HG02759 (cell line): Measurements from ENCODE around the gene ALDH9A1.
"Not testable (repeated sequence)": the region's sequence is repeated elsewhere in the genome, so short reads cannot be mapped to it uniquely, and the experiment has no call there.

Source experiments
- ATAC-seq: cut with Tn5 transposase; IDR thresholded peaks from one replicate; pipeline ENCODE4 v1.9.1; 2021; ENCODE audit warnings: mild to moderate bottlenecking, moderate library complexity; ENCODE audit not compliant: unreplicated experiment

The ALDH9A1 gene

GRCh38 chr1:165647970-165648369 lies 50.4 kb downstream of the ALDH9A1 start:
- ATAC-seq: no peak

- ATAC-seq: no peak
These were observed 50.8 kb downstream of the ALDH9A1 start for GRCh38 chr1:165647517-165647916.

GRCh38 chr1:165645654-165646366 lies 52.6 kb downstream of the ALDH9A1 start:
- peak; percentile 53 for ATAC-seq

GRCh38 chr1:165644064-165644735 lies 54.2 kb downstream of the ALDH9A1 start:
- ATAC-seq: no peak

GRCh38 chr1:165641231-165641987 lies 57.0 kb downstream of the ALDH9A1 start:
- ATAC-seq: no peak

- no peak for ATAC-seq
These were observed 58.3 kb downstream of the ALDH9A1 start for GRCh38 chr1:165639821-165640623.

- ATAC-seq: not testable (repeated sequence)
These were observed 60.2 kb downstream of the ALDH9A1 start for GRCh38 chr1:165638211-165638610.

- no peak for ATAC-seq
These were observed 60.9 kb downstream of the ALDH9A1 start for GRCh38 chr1:165637427-165637826.

GRCh38 chr1:165635823-165636222 lies 62.5 kb downstream of the ALDH9A1 start:
- no peak for ATAC-seq

GRCh38 chr1:165635329-165635728 lies 63.0 kb downstream of the ALDH9A1 start:
- ATAC-seq: no peak

GRCh38 chr1:165634154-165634921 lies 64.0 kb downstream of the ALDH9A1 start:
- ATAC-seq: no peak

- ATAC-seq: peak; percentile 7
These were observed 64.7 kb downstream of the ALDH9A1 start for GRCh38 chr1:165633614-165634013.

- no peak for ATAC-seq
These were observed 65.9 kb downstream of the ALDH9A1 start for GRCh38 chr1:165632491-165632890.

GRCh38 chr1:165632152-165632469 lies 66.3 kb downstream of the ALDH9A1 start:
- ATAC-seq: no peak

GRCh38 chr1:165631342-165632151 lies 66.8 kb downstream of the ALDH9A1 start:
- peak; percentile 35 for ATAC-seq

GRCh38 chr1:165630629-165631341 lies 67.6 kb downstream of the ALDH9A1 start, which contains the start of gene MGST3:
Gene MGST3, plus strand, starts transcription at chr1:165631234. Its CDS starts 18,614 bp downstream, at chr1:165649848.
- ATAC-seq: peak; percentile 86

GRCh38 chr1:165629848-165630628 lies 68.3 kb downstream of the ALDH9A1 start:
- peak; percentile 0 for ATAC-seq

GRCh38 chr1:165629151-165629550 lies 69.2 kb downstream of the ALDH9A1 start:
- no peak for ATAC-seq
